ENCODE measurements around the gene SDF2.
"Not testable (repeated sequence)": the region's sequence is repeated elsewhere in the genome, so short reads cannot be mapped to it uniquely, and the experiment has no call there.

Gene SDF2

GRCh38 chr17:28682655-28683054 lies 20.9 kb upstream of the SDF2 start:
- no peak for DNase-seq

- DNase-seq: no peak
Measured at GRCh38 chr17:28675980-28676379, 14.3 kb upstream of the SDF2 start.

- DNase-seq: no peak
Measured at GRCh38 chr17:28675490-28675889, 13.8 kb upstream of the SDF2 start.

GRCh38 chr17:28669918-28670317 lies 8.2 kb upstream of the SDF2 start:
- no peak for DNase-seq

- DNase-seq: no peak
Measured at GRCh38 chr17:28667870-28668269, 6.2 kb upstream of the SDF2 start.

- DNase-seq: no peak
Measured at GRCh38 chr17:28665994-28666393, 4.3 kb upstream of the SDF2 start.

GRCh38 chr17:28663723-28664122 lies 2.0 kb upstream of the SDF2 start:
- DNase-seq: no peak

- no peak for DNase-seq
Measured at GRCh38 chr17:28662527-28662829, 772 bp upstream of the SDF2 start.

GRCh38 chr17:28659497-28659881 lies 2.2 kb downstream of the SDF2 start:
- not testable (repeated sequence) for DNase-seq

- not testable (repeated sequence) for DNase-seq
Measured at GRCh38 chr17:28658766-28659496, 2.8 kb downstream of the SDF2 start.

- DNase-seq: not testable (repeated sequence)
Measured at GRCh38 chr17:28658342-28658741, 3.4 kb downstream of the SDF2 start.

GRCh38 chr17:28657756-28658155 lies 4.0 kb downstream of the SDF2 start:
- DNase-seq: no peak

- DNase-seq: no peak
Measured at GRCh38 chr17:28655160-28655559, 6.5 kb downstream of the SDF2 start.

GRCh38 chr17:28648698-28649097 lies 13.0 kb downstream of the SDF2 start:
- DNase-seq: no peak

GRCh38 chr17:28646039-28646754 lies 15.5 kb downstream of the SDF2 start:
- no peak for DNase-seq

- DNase-seq: no peak
Measured at GRCh38 chr17:28645576-28645939, 16.1 kb downstream of the SDF2 start.

- DNase-seq: peak; percentile 61
Measured at GRCh38 chr17:28644787-28645575, 16.7 kb downstream of the SDF2 start, which contains the start of gene BLTP2. Gene BLTP2 (minus strand): TSS chr17:28645158. CDS start chr17:28645056, 102 bp downstream.

- DNase-seq: peak; percentile 15
Measured at GRCh38 chr17:28643983-28644786, 17.5 kb downstream of the SDF2 start.

GRCh38 chr17:28641579-28641978 lies 20.1 kb downstream of the SDF2 start:
- no peak for DNase-seq

- DNase-seq: no peak
Measured at GRCh38 chr17:28635506-28635905, 26.2 kb downstream of the SDF2 start.

GRCh38 chr17:28634206-28634865 lies 27.4 kb downstream of the SDF2 start:
- DNase-seq: no peak

GRCh38 chr17:28626818-28627217 lies 34.9 kb downstream of the SDF2 start:
- no peak for DNase-seq

All from SIG-M5 (cell line).